ENCODE results near the gene TMC7.

The TMC7 gene

GRCh38 chr16:19109288-19109664 is 125.5 kb downstream of the TMC7 start:
- no peaks in the 10 kb centered on the region for H4K20me1 ChIP-seq (ENCODE audit: insufficient read depth, low read length, poor library complexity, severe bottlenecking)
- no peaks in the 10 kb centered on the region for H3K79me2 ChIP-seq (ENCODE audit: insufficient read depth, low read length)
- H3K4me2 ChIP-seq (ENCODE audit: low read depth, low read length, poor library complexity, severe bottlenecking): no peak overlapping the region
- TF ChIP-seq EZH2phosphoT487 (IDR thresholded peaks at IDR 0.05; ENCODE audit: borderline replicate concordance) (no peak), CTCF (conservative IDR thresholded peaks at IDR 0.05; ENCODE audit: low read length) (no peak)
- no peaks in the 10 kb centered on the region; the same call in 1 of the 2 replicates for H3K9me3 ChIP-seq (ENCODE audit: insufficient read depth, low read depth, low read length)
- H3K9me2 ChIP-seq (replicated peaks; ENCODE audit: low read depth, low read length): no peaks in the 10 kb centered on the region
- H3K4me3 ChIP-seq (ENCODE audit: low read length, poor library complexity, severe bottlenecking): no peak overlapping the region
- H3K36me3 ChIP-seq (ENCODE audit: insufficient read depth, low read length): no peaks in the 10 kb centered on the region
- no peaks in the 10 kb centered on the region for H3K27me3 ChIP-seq (ENCODE audit: insufficient read depth, low read length, poor library complexity, severe bottlenecking)
- H3K9ac ChIP-seq (ENCODE audit: low read depth, low read length, poor library complexity, severe bottlenecking): no peak overlapping the region
- H3K4me1 ChIP-seq (ENCODE audit: insufficient read depth, low read length, poor library complexity, severe bottlenecking): no peaks in the 10 kb centered on the region
- H2AFZ ChIP-seq (ENCODE audit: low read length): no peak overlapping the region
- H3F3A ChIP-seq (ENCODE audit: low read depth): no peaks in the 10 kb centered on the region

- no peak for TF ChIP-seq EZH2phosphoT487 (IDR thresholded peaks at IDR 0.05; ENCODE audit: borderline replicate concordance)
- TF ChIP-seq CTCF (conservative IDR thresholded peaks at IDR 0.05; ENCODE audit: low read length): no peak
- Histone ChIP-seq H3K9ac (ENCODE audit: low read depth, low read length, poor library complexity, severe bottlenecking) (no peak overlapping the region), H2AFZ (ENCODE audit: low read length) (no peak overlapping the region), H3K4me3 (ENCODE audit: low read length, poor library complexity, severe bottlenecking) (no peak overlapping the region), H3K9me2 (replicated peaks; ENCODE audit: low read depth, low read length) (no peaks in the 10 kb centered on the region), H3K36me3 (ENCODE audit: insufficient read depth, low read length) (no peaks in the 10 kb centered on the region), H3K4me1 (ENCODE audit: insufficient read depth, low read length, poor library complexity, severe bottlenecking) (no peaks in the 10 kb centered on the region), H4K20me1 (ENCODE audit: insufficient read depth, low read length, poor library complexity, severe bottlenecking) (no peaks in the 10 kb centered on the region), H3K27me3 (ENCODE audit: insufficient read depth, low read length, poor library complexity, severe bottlenecking) (no peaks in the 10 kb centered on the region), H3K4me2 (ENCODE audit: low read depth, low read length, poor library complexity, severe bottlenecking) (no peak overlapping the region), H3F3A (ENCODE audit: low read depth) (no peaks in the 10 kb centered on the region), H3K9me3 (ENCODE audit: insufficient read depth, low read depth, low read length) (no peaks in the 10 kb centered on the region; the same call in 1 of the 2 replicates), H3K79me2 (ENCODE audit: insufficient read depth, low read length) (no peaks in the 10 kb centered on the region)
Observed at GRCh38 chr16:19110537-19111360, 127.0 kb downstream of the TMC7 start.

- Histone ChIP-seq H3K9me2 (replicated peaks; ENCODE audit: low read depth, low read length) (no peaks in the 10 kb centered on the region), H4K20me1 (ENCODE audit: insufficient read depth, low read length, poor library complexity, severe bottlenecking) (no peaks in the 10 kb centered on the region), H3F3A (ENCODE audit: low read depth) (no peaks in the 10 kb centered on the region), H3K9me3 (ENCODE audit: insufficient read depth, low read depth, low read length) (no peaks in the 10 kb centered on the region; the same call in 1 of the 2 replicates), H3K4me2 (ENCODE audit: low read depth, low read length, poor library complexity, severe bottlenecking) (no peak overlapping the region), H3K27me3 (ENCODE audit: insufficient read depth, low read length, poor library complexity, severe bottlenecking) (no peaks in the 10 kb centered on the region), H2AFZ (ENCODE audit: low read length) (no peak overlapping the region), H3K79me2 (ENCODE audit: insufficient read depth, low read length) (no peaks in the 10 kb centered on the region), H3K4me1 (ENCODE audit: insufficient read depth, low read length, poor library complexity, severe bottlenecking) (peaks cover under 1% of the 10 kb centered on the region), H3K9ac (ENCODE audit: low read depth, low read length, poor library complexity, severe bottlenecking) (no peak overlapping the region), H3K36me3 (ENCODE audit: insufficient read depth, low read length) (no peaks in the 10 kb centered on the region), H3K4me3 (ENCODE audit: low read length, poor library complexity, severe bottlenecking) (no peak overlapping the region)
- TF ChIP-seq EZH2phosphoT487 (IDR thresholded peaks at IDR 0.05; ENCODE audit: borderline replicate concordance): no peak
- TF ChIP-seq CTCF (conservative IDR thresholded peaks at IDR 0.05; ENCODE audit: low read length): no peak
Observed at GRCh38 chr16:19112099-19112407, 128.3 kb downstream of the TMC7 start.

All from Loucy (cell line).